Muscle layer of duodenum (tissue), 2 donors: Measurements from ENCODE around the gene RFTN1.

Source experiments
- H3K27ac ChIP-seq: one replicate; pipeline ENCODE4 v1.7.0; 2013; ENCODE audit warnings: mild to moderate bottlenecking, low read length
- H3K27me3 ChIP-seq: one replicate; pipeline ENCODE4 v1.7.0; 2013; ENCODE audit warnings: low read depth, mild to moderate bottlenecking, control low read depth, low read length
- H3K36me3 ChIP-seq, 2 donors: one replicate each; pipeline ENCODE4 v1.7.0; 2013; ENCODE audit warnings: low read length in 2 of 2, control low read depth in 1 of 2, mild to moderate bottlenecking in 1 of 2; ENCODE audit not compliant: insufficient read depth in 2 of 2, control insufficient read depth in 1 of 2
- H3K4me1 ChIP-seq, 2 donors: one replicate each; pipeline ENCODE4 v1.7.0; 2013; ENCODE audit warnings: low read length in 2 of 2, mild to moderate bottlenecking in 2 of 2, control low read depth in 1 of 2, moderate library complexity in 1 of 2; ENCODE audit not compliant: insufficient read depth in 2 of 2, control insufficient read depth in 1 of 2
- H3K4me3 ChIP-seq, 2 donors: one replicate each; pipeline ENCODE4 v1.7.0; 2013; ENCODE audit warnings: low read length in 2 of 2, low read depth in 1 of 2, mild to moderate bottlenecking in 1 of 2
- H3K9me3 ChIP-seq, 2 donors: one replicate each; pipeline ENCODE4 v1.7.0; 2013; ENCODE audit warnings: low read length in 2 of 2, control low read depth in 1 of 2, mild to moderate bottlenecking in 1 of 2; ENCODE audit not compliant: control insufficient read depth in 1 of 2
- donor health status: healthy.

RFTN1 gene

DNA sequence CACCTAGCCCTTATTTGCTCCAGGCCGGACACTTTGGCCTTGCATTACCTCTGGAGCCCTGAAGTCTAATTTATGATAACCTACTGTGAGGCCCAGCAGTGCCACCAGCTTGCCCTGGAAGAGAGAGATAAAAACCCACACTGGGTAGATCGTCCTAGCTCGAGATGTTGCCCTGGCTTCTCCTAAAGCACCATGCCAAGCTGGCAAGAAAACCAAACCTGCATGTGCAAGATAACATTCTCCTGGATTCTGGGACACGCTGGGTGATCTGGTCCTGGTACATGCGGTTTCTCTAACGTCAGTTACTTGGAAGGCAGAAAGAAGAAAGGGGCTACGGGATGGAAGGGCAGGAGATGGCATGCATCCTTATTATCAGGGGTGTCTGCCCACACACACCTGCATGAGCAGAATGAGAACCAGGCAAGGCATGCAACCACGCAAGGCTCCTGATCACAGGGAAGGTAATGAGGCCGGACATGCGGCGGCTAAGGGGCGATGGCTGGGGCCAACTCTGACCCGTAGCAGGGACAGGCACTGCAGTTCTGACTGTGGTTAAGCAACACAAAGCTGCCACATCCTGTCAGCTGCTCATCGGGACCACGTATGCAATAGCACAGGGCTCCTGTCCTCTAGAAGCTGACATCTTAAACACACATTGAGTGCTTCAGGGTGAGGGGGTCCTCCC is 175.5 kb downstream of the RFTN1 start:
- Histone ChIP-seq H3K36me3 (peaks cover 3 to 4% of the 10 kb centered on the region in 2 donors), H3K27me3 (no peaks in the 10 kb centered on the region), H3K27ac (no peak overlapping the region), H3K9me3 (no peaks in the 10 kb centered on the region), H3K4me3 (no peak overlapping the region), H3K4me1 (no peaks in the 10 kb centered on the region)

DNA sequence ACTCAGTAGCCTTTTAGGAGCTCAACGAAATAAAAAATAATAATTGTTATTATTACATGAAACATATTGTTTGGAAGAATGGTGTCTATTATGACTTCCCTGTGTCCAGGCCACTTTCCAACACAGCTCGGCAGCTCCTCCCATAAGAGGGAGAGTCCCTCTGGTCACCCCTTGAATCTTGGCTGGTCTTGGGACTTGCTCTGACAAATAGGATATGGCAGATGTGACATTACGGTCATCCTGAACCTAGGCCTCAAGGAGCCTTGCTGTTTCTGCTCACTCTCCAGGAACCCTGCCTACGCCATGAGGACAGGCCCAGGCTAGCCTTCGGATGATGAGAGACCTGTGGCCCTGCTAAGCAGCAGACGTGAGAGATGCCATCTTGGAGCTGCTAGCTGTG is 176.7 kb downstream of the RFTN1 start:
- Histone ChIP-seq H3K4me1 (no peaks in the 10 kb centered on the region), H3K27ac (no peak overlapping the region), H3K9me3 (peaks cover 0 to 2% of the 10 kb centered on the region in 2 donors), H3K4me3 (no peak overlapping the region), H3K27me3 (no peaks in the 10 kb centered on the region), H3K36me3 (peaks cover 3 to 4% of the 10 kb centered on the region in 2 donors)

DNA sequence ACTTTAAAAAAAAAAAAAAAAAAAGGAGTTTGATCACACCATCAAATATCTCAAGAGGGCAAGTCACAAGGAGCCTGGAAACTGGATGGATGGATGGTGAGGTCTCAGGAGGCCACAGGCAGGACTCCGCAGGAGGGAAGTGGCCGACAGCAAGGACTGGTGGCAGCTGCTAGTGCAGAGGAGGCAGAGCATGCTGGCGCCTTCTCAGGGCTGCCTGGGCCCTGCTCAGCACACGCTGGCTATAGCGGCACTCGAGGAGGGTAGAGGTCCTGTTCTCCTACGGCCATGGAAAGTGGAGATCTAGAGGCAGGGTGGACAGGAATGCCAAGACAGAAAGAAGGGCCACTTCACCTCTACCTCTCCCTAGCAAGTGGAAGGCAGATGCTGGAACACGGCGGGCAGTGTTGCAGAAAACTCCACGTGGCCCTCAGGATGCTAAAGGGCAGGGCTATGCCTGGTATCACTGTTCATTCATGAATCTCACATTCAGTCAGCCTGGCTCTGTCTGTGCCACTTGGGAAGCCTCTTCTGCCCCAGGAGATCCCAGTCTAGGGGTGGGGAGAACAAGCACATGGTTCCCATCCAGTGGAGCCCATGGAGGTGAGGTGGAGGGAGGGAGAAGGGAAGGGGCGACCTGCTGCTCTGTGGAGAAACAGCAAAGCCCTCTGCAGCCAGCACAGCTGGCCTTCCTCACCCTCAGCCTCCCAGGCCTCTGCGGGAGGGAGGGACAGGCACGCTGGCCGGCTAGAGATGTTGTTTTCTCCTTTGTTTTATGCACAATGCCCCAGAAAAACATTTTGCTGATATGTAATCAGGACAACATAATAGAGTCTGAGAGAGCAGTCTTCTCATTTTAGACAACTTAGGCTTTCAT is 177.5 kb downstream of the RFTN1 start:
- H3K4me1 ChIP-seq, result no peaks in the 10 kb centered on the region
- peaks cover 0 to 9% of the 10 kb centered on the region in 2 donors for H3K9me3 ChIP-seq
- peaks cover 3 to 4% of the 10 kb centered on the region in 2 donors for H3K36me3 ChIP-seq
- H3K27me3 ChIP-seq, result no peaks in the 10 kb centered on the region
- H3K27ac ChIP-seq, result no peak overlapping the region
- H3K4me3 ChIP-seq, result no peak overlapping the region

DNA sequence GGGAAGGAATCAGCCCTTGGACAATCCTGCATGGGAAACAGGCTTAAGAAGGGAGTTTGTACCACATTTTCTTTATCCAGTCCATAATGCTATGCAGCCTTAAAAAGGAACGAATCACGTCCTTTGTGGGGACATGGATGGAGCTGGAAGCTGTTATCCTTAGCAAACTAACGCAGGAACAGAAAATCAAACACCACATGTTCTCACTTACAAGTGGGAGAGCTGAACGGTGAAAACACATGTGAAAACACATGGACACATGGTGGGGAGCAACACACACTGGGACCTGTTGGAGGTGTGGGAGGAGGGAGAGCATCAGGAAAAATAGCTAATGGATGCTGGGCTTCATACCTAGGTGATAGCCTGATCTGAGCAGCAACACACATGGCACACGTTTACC is 178.2 kb downstream of the RFTN1 start:
- H3K27me3 ChIP-seq, result no peaks in the 10 kb centered on the region
- no peak overlapping the region for H3K4me3 ChIP-seq
- H3K27ac ChIP-seq, result no peak overlapping the region
- peaks cover 3 to 4% of the 10 kb centered on the region in 2 donors for H3K36me3 ChIP-seq
- no peaks in the 10 kb centered on the region for H3K4me1 ChIP-seq
- peaks cover 0 to 9% of the 10 kb centered on the region in 2 donors for H3K9me3 ChIP-seq

DNA sequence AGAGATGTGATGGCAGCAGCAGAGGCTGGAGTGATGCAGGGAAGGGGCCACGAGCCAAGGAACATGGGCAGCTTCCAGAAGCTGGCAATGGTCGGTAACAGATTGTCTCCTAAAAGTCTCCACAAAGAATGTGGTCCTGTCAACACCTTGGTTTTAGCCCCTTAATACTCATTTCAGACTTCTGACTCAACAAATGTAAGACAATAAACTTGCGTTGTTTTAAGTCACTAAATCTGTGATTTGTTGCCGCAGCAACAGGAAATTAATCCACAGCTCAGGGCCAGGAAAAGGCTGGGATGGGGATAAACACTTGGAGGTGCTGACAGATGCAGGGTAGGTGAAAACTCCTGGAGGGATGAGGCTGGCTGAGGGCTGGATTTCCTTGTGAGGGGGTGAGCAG is 178.6 kb downstream of the RFTN1 start:
- no peak overlapping the region for H3K27ac ChIP-seq
- no peak overlapping the region for H3K4me3 ChIP-seq
- H3K4me1 ChIP-seq, result no peaks in the 10 kb centered on the region
- no peaks in the 10 kb centered on the region for H3K27me3 ChIP-seq
- peaks cover 4% of the 10 kb centered on the region in 2 donors for H3K36me3 ChIP-seq
- peaks cover 0 to 9% of the 10 kb centered on the region in 2 donors for H3K9me3 ChIP-seq

DNA sequence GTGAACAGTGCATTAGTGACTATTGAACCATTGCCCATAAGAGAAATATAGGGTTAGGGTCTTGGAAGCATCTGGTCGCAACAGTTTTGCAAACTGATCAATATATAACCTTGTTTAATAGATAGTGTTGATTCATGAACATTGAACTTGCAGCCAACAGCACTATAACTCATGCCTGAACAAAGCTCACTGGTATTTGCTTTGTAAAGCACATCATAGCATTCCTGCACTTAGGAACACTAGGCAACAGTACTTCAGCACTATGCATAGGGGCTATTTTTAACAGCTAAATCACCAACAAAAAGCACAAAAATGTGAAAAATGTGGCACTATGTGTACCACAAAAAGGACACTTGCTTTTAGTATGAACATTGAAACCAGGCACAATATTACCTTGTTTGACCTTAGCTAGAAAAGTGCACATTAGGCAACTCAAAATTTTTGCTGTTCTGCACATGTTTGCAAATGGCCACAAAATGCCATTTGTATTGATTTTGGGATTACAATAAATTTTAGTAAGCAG is 180.5 kb downstream of the RFTN1 start:
- peaks cover 0 to 9% of the 10 kb centered on the region in 2 donors for H3K9me3 ChIP-seq
- peaks cover 3 to 10% of the 10 kb centered on the region in 2 donors for H3K36me3 ChIP-seq
- H3K27ac ChIP-seq, result no peak overlapping the region

DNA sequence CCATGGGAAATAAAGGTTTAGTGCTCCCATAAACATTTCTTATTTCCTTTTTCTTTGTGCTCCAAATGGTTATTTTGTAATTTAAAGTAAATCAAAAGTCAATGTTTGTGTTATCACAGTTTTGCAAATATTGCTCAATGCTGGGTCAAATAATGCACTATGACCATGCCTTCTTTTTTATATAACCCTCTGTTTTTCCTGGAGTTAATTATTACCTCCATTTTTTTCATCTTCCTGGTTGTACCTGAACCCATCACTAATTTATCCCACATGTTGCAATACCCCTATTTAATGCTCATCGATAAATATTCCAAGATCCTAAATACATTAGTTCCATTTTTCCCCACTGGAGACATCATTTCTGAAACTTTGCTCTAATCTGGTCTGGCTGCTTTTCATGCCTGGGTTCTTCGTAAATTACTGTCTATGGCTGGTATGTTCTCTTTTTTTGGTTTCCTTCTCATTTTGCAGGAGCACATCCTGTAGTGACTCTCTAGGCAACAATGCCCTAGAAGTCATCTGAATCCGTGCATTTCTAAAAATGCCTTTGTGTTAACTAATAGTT is 182.1 kb downstream of the RFTN1 start:
- Histone ChIP-seq H3K36me3 (peaks cover 0 to 7% of the 10 kb centered on the region in 2 donors), H3K4me1 (no peaks in the 10 kb centered on the region), H3K27ac (no peak overlapping the region), H3K27me3 (no peaks in the 10 kb centered on the region), H3K9me3 (peaks cover 0 to 9% of the 10 kb centered on the region in 2 donors), H3K4me3 (no peak overlapping the region)

More for the DNA sequence above, 180.5 kb downstream of the RFTN1 start:
- Histone ChIP-seq H3K4me3 (no peak overlapping the region), H3K4me1 (no peaks in the 10 kb centered on the region), H3K27me3 (no peaks in the 10 kb centered on the region)

DNA sequence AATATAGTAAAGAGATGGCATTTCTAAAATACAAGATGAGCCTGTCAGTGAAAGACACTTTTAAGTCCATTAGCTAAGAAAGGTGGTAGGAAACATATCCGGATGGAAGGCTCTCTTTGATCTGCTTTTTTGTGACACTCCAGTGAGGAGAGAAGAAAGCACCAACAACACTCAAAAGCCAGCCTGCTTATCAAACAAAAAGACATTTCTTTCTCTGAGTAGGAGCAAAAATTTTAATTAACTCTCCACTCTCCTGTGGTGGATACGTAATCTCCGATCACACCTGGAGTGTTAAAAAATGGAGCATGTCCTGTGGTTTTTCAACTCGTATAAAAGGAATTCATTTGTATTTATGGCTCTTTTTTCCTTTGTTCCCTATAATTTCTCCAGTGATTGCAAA is 183.1 kb downstream of the RFTN1 start:
- no peak overlapping the region for H3K27ac ChIP-seq
- peaks cover 0 to 9% of the 10 kb centered on the region in 2 donors for H3K9me3 ChIP-seq
- H3K4me3 ChIP-seq, result no peak overlapping the region
- H3K36me3 ChIP-seq, result peaks cover 0 to 15% of the 10 kb centered on the region in 2 donors
- no peaks in the 10 kb centered on the region for H3K4me1 ChIP-seq
- no peaks in the 10 kb centered on the region for H3K27me3 ChIP-seq

DNA sequence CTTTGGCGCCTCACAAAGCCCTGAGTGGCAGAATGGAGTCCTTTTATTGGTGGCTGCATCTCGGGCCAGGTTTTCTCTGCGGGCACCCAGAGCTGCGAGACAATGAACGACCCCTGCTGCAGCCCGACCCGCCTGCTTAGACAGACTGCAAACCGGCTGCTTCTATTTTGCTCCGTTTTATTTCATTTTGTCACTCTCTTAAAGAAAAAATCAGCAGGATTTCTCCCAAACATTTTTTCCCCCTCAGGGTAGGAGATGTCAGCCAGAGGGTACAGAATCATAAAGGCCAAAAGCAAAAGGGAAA is 183.7 kb downstream of the RFTN1 start:
- no peaks in the 10 kb centered on the region for H3K27me3 ChIP-seq
- H3K36me3 ChIP-seq, result peaks cover 0 to 16% of the 10 kb centered on the region in 2 donors
- H3K9me3 ChIP-seq, result peaks cover 0 to 9% of the 10 kb centered on the region in 2 donors
- no peak overlapping the region for H3K27ac ChIP-seq
- H3K4me3 ChIP-seq, result no peak overlapping the region
- no peaks in the 10 kb centered on the region for H3K4me1 ChIP-seq

DNA sequence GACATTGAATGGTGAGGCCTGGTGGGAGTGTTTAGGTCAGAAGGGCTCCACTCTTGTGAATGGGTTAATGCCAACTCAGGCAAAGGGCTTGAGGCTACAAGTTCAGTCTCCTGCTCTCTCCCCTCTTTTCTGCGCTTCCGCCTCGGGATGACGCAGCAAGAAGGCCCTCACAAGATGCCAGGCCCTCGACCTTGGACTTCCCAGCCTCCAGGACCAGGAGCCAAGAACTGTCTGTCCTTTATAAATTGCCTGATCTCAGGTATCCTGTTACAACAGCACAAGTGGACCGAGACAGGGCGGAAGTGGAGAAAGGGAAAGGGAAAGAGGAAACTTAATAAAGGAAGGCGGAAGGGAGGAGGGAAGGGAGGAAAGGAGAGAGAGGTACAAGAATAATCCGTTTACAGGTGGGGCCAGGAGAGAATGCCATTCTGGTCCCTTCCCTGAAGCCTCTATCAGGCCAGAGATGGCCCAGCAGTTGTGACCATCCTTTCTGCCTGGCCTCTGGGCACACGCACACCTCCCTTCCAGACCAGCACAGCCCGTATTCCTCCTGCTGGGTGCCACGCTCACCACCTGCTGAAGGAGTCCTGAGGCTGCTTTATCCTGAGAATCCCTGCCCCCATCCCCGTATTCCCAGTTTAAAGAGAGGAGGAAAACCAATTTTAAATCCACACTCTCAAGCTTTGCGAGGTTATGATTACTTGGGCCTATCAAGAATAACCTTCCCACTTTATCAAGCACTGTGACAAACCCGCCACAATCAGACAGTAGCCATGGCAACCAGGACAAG is 184.3 kb downstream of the RFTN1 start:
- no peak overlapping the region for H3K27ac ChIP-seq
- H3K9me3 ChIP-seq, result peaks cover 0 to 9% of the 10 kb centered on the region in 2 donors
- H3K4me1 ChIP-seq, result no peaks in the 10 kb centered on the region
- no peak overlapping the region for H3K4me3 ChIP-seq
- H3K27me3 ChIP-seq, result no peaks in the 10 kb centered on the region
- peaks cover 0 to 16% of the 10 kb centered on the region in 2 donors for H3K36me3 ChIP-seq
